HG02798 (cell line): Measurements from ENCODE around the gene PLBD1.

Experiments
- ATAC-seq: cut with Tn5 transposase; IDR thresholded peaks from one replicate; pipeline ENCODE4 v1.9.1; 2021; ENCODE audit warnings: mild to moderate bottlenecking; ENCODE audit not compliant: unreplicated experiment, poor library complexity

The PLBD1 gene

GRCh38 chr12:14514154-14514842 lies 53.4 kb downstream of the PLBD1 start:
- ATAC-seq = peak; percentile 58

- ATAC-seq = no peak
Measured at GRCh38 chr12:14510574-14510973, 57.1 kb downstream of the PLBD1 start.

GRCh38 chr12:14505626-14506596 lies 61.8 kb downstream of the PLBD1 start:
- ATAC-seq = no peak

GRCh38 chr12:14495326-14495725 lies 72.4 kb downstream of the PLBD1 start:
- ATAC-seq = no peak

- ATAC-seq = no peak
Measured at GRCh38 chr12:14482886-14483285, 84.8 kb downstream of the PLBD1 start.

GRCh38 chr12:14482361-14482760 lies 85.3 kb downstream of the PLBD1 start:
- no peak for ATAC-seq

GRCh38 chr12:14481201-14481600 lies 86.5 kb downstream of the PLBD1 start:
- ATAC-seq = no peak

- no peak for ATAC-seq
Measured at GRCh38 chr12:14479004-14479403, 88.7 kb downstream of the PLBD1 start.

- no peak for ATAC-seq
Measured at GRCh38 chr12:14473707-14474287, 93.9 kb downstream of the PLBD1 start.

- no peak for ATAC-seq
Measured at GRCh38 chr12:14471497-14471896, 96.2 kb downstream of the PLBD1 start.

GRCh38 chr12:14460212-14460841 lies 107.4 kb downstream of the PLBD1 start:
- no peak for ATAC-seq

- ATAC-seq = peak; percentile 75
Measured at GRCh38 chr12:14454098-14454907, 113.4 kb downstream of the PLBD1 start.
